ENCODE data around the gene DOCK8.

The DOCK8 gene

DNA sequence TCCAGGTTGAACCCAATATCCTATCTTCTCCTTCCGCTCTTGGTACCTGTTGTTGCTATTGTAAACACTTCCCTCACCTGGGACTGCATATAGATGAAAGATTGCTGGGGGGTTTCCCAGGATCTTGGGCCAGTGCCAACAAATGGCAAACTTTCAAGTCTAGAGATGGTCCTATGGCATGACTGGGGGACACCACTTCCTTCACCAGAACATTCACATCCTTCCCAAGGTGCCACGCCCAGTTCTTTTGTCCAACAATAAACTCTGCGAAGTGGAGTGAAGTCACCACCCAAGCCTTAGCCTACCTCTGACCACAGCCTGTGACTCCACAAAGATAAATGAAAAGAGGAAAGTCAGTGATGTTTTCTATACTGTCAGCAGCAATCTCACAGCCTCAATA lies 34.4 kb downstream of the DOCK8 start:
- Histone ChIP-seq H3K27ac (no peak overlapping the region), H2AFZ (ENCODE audit: low read depth) (no peak overlapping the region), H3K27me3 (ENCODE audit: insufficient read depth, low read depth) (no peaks in the 10 kb centered on the region), H3K4me2 (no peak overlapping the region), H3K9ac (no peak overlapping the region), H3K4me3 (IDR thresholded peaks at IDR 0.05; ENCODE audit: insufficient read depth, low read depth, low read length) (no peak overlapping the region), H4K20me1 (ENCODE audit: insufficient read depth) (no peaks in the 10 kb centered on the region), H3K4me1 (ENCODE audit: low read depth, poor library complexity, severe bottlenecking) (no peaks in the 10 kb centered on the region), H3K79me2 (ENCODE audit: insufficient read depth, low read depth) (no peaks in the 10 kb centered on the region), H3K36me3 (ENCODE audit: insufficient read depth) (no peaks in the 10 kb centered on the region)
- TF ChIP-seq, protein P1, sequence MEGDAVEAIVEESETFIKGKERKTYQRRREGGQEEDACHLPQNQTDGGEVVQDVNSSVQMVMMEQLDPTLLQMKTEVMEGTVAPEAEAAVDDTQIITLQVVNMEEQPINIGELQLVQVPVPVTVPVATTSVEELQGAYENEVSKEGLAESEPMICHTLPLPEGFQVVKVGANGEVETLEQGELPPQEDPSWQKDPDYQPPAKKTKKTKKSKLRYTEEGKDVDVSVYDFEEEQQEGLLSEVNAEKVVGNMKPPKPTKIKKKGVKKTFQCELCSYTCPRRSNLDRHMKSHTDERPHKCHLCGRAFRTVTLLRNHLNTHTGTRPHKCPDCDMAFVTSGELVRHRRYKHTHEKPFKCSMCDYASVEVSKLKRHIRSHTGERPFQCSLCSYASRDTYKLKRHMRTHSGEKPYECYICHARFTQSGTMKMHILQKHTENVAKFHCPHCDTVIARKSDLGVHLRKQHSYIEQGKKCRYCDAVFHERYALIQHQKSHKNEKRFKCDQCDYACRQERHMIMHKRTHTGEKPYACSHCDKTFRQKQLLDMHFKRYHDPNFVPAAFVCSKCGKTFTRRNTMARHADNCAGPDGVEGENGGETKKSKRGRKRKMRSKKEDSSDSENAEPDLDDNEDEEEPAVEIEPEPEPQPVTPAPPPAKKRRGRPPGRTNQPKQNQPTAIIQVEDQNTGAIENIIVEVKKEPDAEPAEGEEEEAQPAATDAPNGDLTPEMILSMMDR (conservative IDR thresholded peaks at IDR 0.05; ENCODE audit: low read depth, low read length), result no peak

DNA sequence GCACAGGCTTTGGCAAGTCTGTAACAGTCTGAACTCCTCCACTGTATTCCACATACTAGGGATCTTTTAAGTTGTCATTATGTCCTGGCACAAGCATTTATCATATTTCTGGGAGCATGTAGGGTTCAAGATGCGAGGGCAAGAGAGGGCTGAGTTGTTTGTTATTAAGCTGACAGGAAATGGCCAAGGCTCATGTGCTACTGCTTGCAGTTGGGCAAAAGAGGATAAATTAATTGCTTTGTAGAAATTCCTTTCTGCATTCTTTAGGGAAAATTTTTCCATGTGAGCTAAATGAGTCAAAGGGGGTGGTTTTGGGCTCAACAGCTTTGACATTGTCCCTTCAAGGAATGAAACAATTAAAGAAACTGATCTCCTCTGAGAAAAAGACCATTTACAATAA lies 35.4 kb downstream of the DOCK8 start:
- no peak overlapping the region for H3K4me3 ChIP-seq (IDR thresholded peaks at IDR 0.05; ENCODE audit: insufficient read depth, low read depth, low read length)
- TF ChIP-seq, protein P1 (conservative IDR thresholded peaks at IDR 0.05; ENCODE audit: low read depth, low read length), result no peak
- no peak overlapping the region for H3K9ac ChIP-seq
- no peaks in the 10 kb centered on the region for H3K36me3 ChIP-seq (ENCODE audit: insufficient read depth)
- no peaks in the 10 kb centered on the region for H3K79me2 ChIP-seq (ENCODE audit: insufficient read depth, low read depth)
- H2AFZ ChIP-seq (ENCODE audit: low read depth), result no peak overlapping the region
- H3K27me3 ChIP-seq (ENCODE audit: insufficient read depth, low read depth), result no peaks in the 10 kb centered on the region
- no peak overlapping the region for H3K4me2 ChIP-seq
- no peaks in the 10 kb centered on the region for H4K20me1 ChIP-seq (ENCODE audit: insufficient read depth)
- no peaks in the 10 kb centered on the region for H3K4me1 ChIP-seq (ENCODE audit: low read depth, poor library complexity, severe bottlenecking)
- H3K27ac ChIP-seq, result no peak overlapping the region

DNA sequence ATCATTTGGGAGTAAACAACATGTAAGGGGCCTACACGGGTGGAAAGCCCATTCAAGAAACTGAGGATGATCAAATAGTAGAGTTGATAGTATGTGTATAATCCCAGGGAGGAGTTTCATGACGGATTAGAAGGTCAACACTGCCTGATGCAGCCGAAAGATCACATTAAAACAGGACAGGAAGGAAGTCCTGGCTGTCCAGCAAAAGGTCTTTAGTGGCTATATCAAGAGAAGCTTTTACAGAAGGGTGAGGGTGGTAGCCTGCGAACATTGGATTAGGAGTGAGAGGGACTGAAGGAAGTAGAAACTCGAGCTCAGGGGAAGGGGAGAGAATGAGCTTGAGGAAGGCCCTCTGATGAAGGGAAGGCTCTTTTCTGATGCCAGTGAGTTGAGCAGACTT lies 36.0 kb downstream of the DOCK8 start:
- TF ChIP-seq, protein P1 (conservative IDR thresholded peaks at IDR 0.05; ENCODE audit: low read depth, low read length), result no peak
- Histone ChIP-seq H3K79me2 (ENCODE audit: insufficient read depth, low read depth) (no peaks in the 10 kb centered on the region), H3K27me3 (ENCODE audit: insufficient read depth, low read depth) (no peaks in the 10 kb centered on the region), H3K4me1 (ENCODE audit: low read depth, poor library complexity, severe bottlenecking) (no peaks in the 10 kb centered on the region), H3K27ac (no peak overlapping the region), H3K4me3 (IDR thresholded peaks at IDR 0.05; ENCODE audit: insufficient read depth, low read depth, low read length) (no peak overlapping the region), H3K36me3 (ENCODE audit: insufficient read depth) (no peaks in the 10 kb centered on the region), H2AFZ (ENCODE audit: low read depth) (no peak overlapping the region), H3K9ac (no peak overlapping the region), H4K20me1 (ENCODE audit: insufficient read depth) (no peaks in the 10 kb centered on the region), H3K4me2 (no peak overlapping the region)

DNA sequence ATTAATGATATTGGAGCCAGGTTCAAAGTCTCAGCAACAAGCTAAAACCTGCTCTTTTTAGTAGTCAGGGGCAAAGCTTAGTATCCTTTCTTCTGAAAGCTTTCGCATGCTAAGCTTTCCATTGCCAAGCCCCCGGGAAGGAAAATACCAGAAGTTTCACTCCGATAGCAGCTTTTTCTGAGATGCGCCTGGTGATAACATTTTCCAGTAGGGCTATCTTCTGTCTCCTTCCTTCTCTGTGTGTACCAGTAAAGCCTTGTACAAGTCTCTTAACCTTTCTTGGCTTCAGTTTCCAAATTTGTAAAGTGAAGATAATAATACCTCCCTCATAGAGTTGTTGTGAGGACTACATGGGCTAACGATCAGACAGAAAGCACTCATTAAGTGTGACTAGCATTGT lies 36.7 kb downstream of the DOCK8 start:
- TF ChIP-seq, protein P1 (conservative IDR thresholded peaks at IDR 0.05; ENCODE audit: low read depth, low read length), result no peak
- Histone ChIP-seq H3K9ac (no peak overlapping the region), H3K4me1 (ENCODE audit: low read depth, poor library complexity, severe bottlenecking) (no peaks in the 10 kb centered on the region)

More for the DNA sequence above, 36.7 kb downstream of the DOCK8 start:
- H3K4me3 ChIP-seq (IDR thresholded peaks at IDR 0.05; ENCODE audit: insufficient read depth, low read depth, low read length), result no peak overlapping the region
- no peaks in the 10 kb centered on the region for H3K36me3 ChIP-seq (ENCODE audit: insufficient read depth)
- no peak overlapping the region for H2AFZ ChIP-seq (ENCODE audit: low read depth)
- H3K27me3 ChIP-seq (ENCODE audit: insufficient read depth, low read depth), result no peaks in the 10 kb centered on the region
- H3K27ac ChIP-seq, result no peak overlapping the region
- H3K79me2 ChIP-seq (ENCODE audit: insufficient read depth, low read depth), result no peaks in the 10 kb centered on the region
- no peaks in the 10 kb centered on the region for H4K20me1 ChIP-seq (ENCODE audit: insufficient read depth)
- no peak overlapping the region for H3K4me2 ChIP-seq
